GOT3 (cell line): ENCODE data around the gene MXRA8.

ENCODE experiments used
- DNase-seq: peaks from one replicate; lab custom pipeline; 2025; ENCODE audit warnings: mixed read lengths; lab: John Stamatoyannopoulos, UW

The MXRA8 gene

GRCh38 chr1:1366699-1367066 is 8.3 kb upstream of the MXRA8 start:
- no peak for DNase-seq

GRCh38 chr1:1365875-1366698 is 7.7 kb upstream of the MXRA8 start:
- no peak for DNase-seq

GRCh38 chr1:1364266-1364665 is 5.9 kb upstream of the MXRA8 start:
- no peak for DNase-seq

GRCh38 chr1:1361982-1362423 is 3.6 kb upstream of the MXRA8 start:
- no peak for DNase-seq

- no peak for DNase-seq
These were observed 3.1 kb upstream of the MXRA8 start for GRCh38 chr1:1361233-1361981.

- peak; percentile 70 for DNase-seq
These were observed 2.3 kb upstream of the MXRA8 start for GRCh38 chr1:1360506-1361169.

GRCh38 chr1:1359664-1360468 is 1.5 kb upstream of the MXRA8 start:
- no peak for DNase-seq

GRCh38 chr1:1359308-1359663 is 931 bp upstream of the MXRA8 start:
- no peak for DNase-seq

- DNase-seq = no peak
These were observed 403 bp downstream of the MXRA8 start for GRCh38 chr1:1357871-1358432.

GRCh38 chr1:1356796-1357401 is 1.5 kb downstream of the MXRA8 start:
- DNase-seq = no peak

- no peak for DNase-seq
These were observed 2.1 kb downstream of the MXRA8 start for GRCh38 chr1:1356166-1356795.

GRCh38 chr1:1355416-1355815 is 2.9 kb downstream of the MXRA8 start:
- DNase-seq = no peak

- DNase-seq = no peak
These were observed 3.8 kb downstream of the MXRA8 start for GRCh38 chr1:1354271-1355247.

GRCh38 chr1:1353389-1354151 is 4.8 kb downstream of the MXRA8 start:
- DNase-seq = no peak

- DNase-seq = no peak
These were observed 5.5 kb downstream of the MXRA8 start for GRCh38 chr1:1352786-1353388.

- DNase-seq = no peak
These were observed 6.6 kb downstream of the MXRA8 start for GRCh38 chr1:1351511-1352427.
